Activated B cell treated with CpG ODN at 0.5 μM for 24 hours (primary cell): ENCODE data around the gene DAB1. TPM values are rescaled to one million over a fixed set of nuclear protein-coding genes. Genes with fewer than 3 reads are reported as not detected.

Experiments
- ATAC-seq: fragments of 200-7000 bp; cut with Tn5 transposase; one replicate; pipeline ENCODE4 v1.10.0; 2021; ENCODE audit warnings: low read depth, mild to moderate bottlenecking, moderate library complexity
- CTCF ChIA-PET: fragments of 350-600 bp; sonication (Branson Sonifier 250); formaldehyde crosslinking; loops from one replicate; lab custom pipeline; 2021; ENCODE audit warnings: antibody characterized with exemption; lab: Charles Lee
- POLR2A ChIA-PET: fragments of 350-600 bp; sonication (Branson Sonifier 250); formaldehyde crosslinking; loops from one replicate; lab custom pipeline; 2021; ENCODE audit warnings: antibody characterized with exemption; lab: Charles Lee
- DNase-seq: peaks from one replicate; pipeline ENCODE4 v3.0.0; 2022
- H3K27ac Mint-ChIP-seq: one replicate; pipeline ENCODE4 v1.8.0; 2020; ENCODE audit warnings: mixed read lengths
- H3K27me3 Mint-ChIP-seq: one replicate; pipeline ENCODE4 v1.8.0; 2021; ENCODE audit warnings: mixed read lengths
- H3K36me3 Mint-ChIP-seq: one replicate; pipeline ENCODE4 v1.8.0; 2021; ENCODE audit warnings: low read depth, mixed read lengths
- H3K4me1 Mint-ChIP-seq: one replicate; pipeline ENCODE4 v1.8.0; 2021; ENCODE audit warnings: mixed read lengths
- H3K4me3 Mint-ChIP-seq: one replicate; pipeline ENCODE4 v1.8.0; 2020; ENCODE audit warnings: mild to moderate bottlenecking, mixed read lengths
- H3K9me3 Mint-ChIP-seq: one replicate; pipeline ENCODE4 v1.8.0; 2020; ENCODE audit warnings: mixed read lengths
- intact Hi-C: fragments of 100-400 bp; cut with micrococcal nuclease; formaldehyde crosslinking; loops from one replicate; pipeline ENCODE4 v1.15.1; 2024
- total RNA-seq: library from RNA; stranded (reverse); gene quantifications from 2 replicates; pipeline ENCODE4 v1.2.3, GENCODE V29; 2022
- TF ChIP-seq, protein P1 (sequence below): fragments of 200-600 bp; IDR thresholded peaks from one replicate; pipeline ENCODE4 v1.8.0; 2022; ENCODE audit warnings: antibody characterized with exemption, mild to moderate bottlenecking

DAB1 gene
- total RNA-seq, 1 donor from 2014 or later = not detected

DNA sequence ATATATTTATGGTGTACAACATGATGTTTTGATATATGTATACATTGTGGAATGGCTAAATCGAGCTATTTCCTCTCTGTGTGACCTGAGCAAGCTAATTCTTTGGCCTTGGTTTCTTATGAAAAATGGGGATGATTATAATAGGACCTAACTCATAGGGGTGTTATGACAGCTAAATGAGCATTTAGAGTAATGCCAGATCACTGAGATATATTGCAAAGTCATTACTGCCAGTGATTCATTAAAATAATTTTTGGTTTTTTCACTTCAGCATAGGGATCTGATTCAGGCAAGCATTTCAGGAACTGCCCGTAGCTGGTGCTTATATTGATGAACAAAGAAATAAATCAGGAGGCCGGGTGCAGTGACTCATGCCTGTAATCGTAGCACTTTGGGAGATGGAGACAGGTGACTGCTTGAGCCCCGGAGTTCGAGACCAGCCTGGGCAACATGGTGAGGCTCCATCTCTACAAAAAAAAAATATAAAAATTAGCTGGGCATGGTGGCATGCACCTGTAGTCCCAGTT, 30.7 kb downstream of the DAB1 start:
- Mint-ChIP-seq H3K36me3 (no peaks in the 10 kb centered on the region), H3K27ac (no peak overlapping the region), H3K4me1 (no peaks in the 10 kb centered on the region), H3K4me3 (no peak overlapping the region), H3K27me3 (no peaks in the 10 kb centered on the region), H3K9me3 (no peaks in the 10 kb centered on the region)
- POLR2A ChIA-PET = no interaction called here
- TF ChIP-seq, protein P1, sequence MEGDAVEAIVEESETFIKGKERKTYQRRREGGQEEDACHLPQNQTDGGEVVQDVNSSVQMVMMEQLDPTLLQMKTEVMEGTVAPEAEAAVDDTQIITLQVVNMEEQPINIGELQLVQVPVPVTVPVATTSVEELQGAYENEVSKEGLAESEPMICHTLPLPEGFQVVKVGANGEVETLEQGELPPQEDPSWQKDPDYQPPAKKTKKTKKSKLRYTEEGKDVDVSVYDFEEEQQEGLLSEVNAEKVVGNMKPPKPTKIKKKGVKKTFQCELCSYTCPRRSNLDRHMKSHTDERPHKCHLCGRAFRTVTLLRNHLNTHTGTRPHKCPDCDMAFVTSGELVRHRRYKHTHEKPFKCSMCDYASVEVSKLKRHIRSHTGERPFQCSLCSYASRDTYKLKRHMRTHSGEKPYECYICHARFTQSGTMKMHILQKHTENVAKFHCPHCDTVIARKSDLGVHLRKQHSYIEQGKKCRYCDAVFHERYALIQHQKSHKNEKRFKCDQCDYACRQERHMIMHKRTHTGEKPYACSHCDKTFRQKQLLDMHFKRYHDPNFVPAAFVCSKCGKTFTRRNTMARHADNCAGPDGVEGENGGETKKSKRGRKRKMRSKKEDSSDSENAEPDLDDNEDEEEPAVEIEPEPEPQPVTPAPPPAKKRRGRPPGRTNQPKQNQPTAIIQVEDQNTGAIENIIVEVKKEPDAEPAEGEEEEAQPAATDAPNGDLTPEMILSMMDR = no peak
- ATAC-seq (no peak), DNase-seq (no peak)
- intact Hi-C loops = no loop called here
- CTCF ChIA-PET = no interaction called here

DNA sequence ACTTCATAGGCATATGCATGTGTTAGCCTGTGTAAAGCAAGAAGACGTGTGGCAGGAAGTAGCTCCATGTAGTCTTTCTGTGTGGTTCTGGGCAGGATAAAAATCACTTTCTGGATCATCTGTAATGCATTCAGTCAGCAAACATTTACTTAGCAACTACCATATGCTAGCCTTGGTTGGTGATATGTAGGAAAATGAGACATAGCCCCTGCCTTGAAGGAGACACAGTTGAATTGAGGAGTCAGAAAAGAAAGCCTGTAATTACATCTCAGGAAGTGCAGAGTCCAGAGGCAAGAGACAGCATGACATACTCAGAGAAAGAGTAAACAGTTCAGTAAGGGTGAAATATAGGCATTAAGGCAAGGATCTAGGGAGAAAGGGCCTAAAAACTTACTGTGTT, 38.5 kb downstream of the DAB1 start:
- Mint-ChIP-seq H3K4me3 (no peak overlapping the region), H3K9me3 (no peaks in the 10 kb centered on the region), H3K27ac (no peak overlapping the region), H3K27me3 (no peaks in the 10 kb centered on the region), H3K36me3 (no peaks in the 10 kb centered on the region), H3K4me1 (no peaks in the 10 kb centered on the region)
- TF ChIP-seq, protein P1 = no peak
- ChIA-PET CTCF (no interaction called here), POLR2A (no interaction called here)
- no peak for ATAC-seq
- no peak for DNase-seq
- intact Hi-C loops = no loop called here

DNA sequence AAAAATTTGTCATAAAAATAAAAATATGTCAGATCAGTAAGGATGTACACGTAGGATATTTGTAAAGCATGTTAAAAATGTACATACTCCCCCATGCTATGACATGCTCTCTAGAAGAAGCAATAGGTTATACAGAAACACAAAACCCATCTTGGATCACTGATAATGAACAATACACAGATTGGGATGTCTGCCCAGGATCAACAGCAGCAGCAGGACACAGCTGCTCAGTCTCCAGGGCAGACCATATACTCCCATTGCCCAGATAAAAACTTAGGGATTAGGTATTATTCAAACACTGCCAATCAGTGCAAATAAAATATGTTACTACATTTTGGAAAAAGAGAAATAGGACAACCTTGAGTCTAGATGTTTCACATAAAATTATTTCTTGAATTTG, 39.0 kb downstream of the DAB1 start:
- POLR2A ChIA-PET = no interaction called here
- DNase-seq (no peak), ATAC-seq (no peak)
- no peak overlapping the region for H3K27ac Mint-ChIP-seq
- no peaks in the 10 kb centered on the region for H3K27me3 Mint-ChIP-seq
- intact Hi-C loops = no loop called here
- TF ChIP-seq, protein P1 = no peak
- H3K36me3 Mint-ChIP-seq = no peaks in the 10 kb centered on the region
- no peaks in the 10 kb centered on the region for H3K4me1 Mint-ChIP-seq
- CTCF ChIA-PET = no interaction called here
- no peak overlapping the region for H3K4me3 Mint-ChIP-seq
- no peaks in the 10 kb centered on the region for H3K9me3 Mint-ChIP-seq

DNA sequence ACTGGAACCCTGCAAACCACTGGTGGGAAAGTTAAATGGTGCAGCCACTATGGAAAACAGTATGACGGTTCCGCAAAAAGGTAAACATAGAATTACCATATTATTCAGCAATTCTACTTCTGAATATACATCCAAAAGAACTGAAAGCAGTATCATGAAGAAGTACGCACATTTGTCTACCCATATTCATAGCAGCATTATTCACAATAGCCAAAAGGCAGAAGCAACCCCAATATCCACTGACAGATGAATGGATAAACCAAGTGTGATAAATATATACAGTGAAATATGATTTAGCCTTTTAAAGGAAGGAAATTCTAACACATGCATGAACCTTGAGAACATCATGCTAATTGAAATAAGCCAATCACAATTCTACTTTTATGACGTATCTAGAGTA, 39.6 kb downstream of the DAB1 start:
- intact Hi-C loops = no loop called here
- Mint-ChIP-seq H3K4me1 (no peaks in the 10 kb centered on the region), H3K4me3 (no peak overlapping the region), H3K27ac (no peak overlapping the region), H3K9me3 (no peaks in the 10 kb centered on the region), H3K27me3 (peaks cover 2% of the 10 kb centered on the region), H3K36me3 (no peaks in the 10 kb centered on the region)
- TF ChIP-seq, protein P1 = no peak
- ATAC-seq (no peak), DNase-seq (no peak)
- ChIA-PET POLR2A (no interaction called here), CTCF (no interaction called here)

DNA sequence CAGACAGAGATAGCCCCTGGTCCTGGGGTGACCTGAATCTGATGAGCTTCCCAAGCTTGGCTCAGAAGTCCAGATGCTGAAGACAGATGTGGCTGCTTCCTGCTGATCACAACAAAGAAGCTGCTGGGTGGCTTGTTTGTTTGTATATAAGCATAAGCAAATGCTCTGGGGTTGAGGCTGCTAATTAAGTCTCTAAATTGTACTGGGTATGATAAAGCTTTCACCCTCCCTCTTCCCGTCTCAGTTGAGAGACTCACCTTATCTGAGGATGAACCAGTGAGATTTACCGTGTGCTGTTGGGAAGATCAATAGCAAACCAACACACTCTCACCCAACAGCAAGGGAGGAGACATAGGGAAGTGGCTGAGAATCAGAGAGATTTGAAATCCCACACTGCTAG, 42.0 kb downstream of the DAB1 start:
- Mint-ChIP-seq H3K4me1 (no peaks in the 10 kb centered on the region), H3K27me3 (peaks cover 4% of the 10 kb centered on the region), H3K36me3 (no peaks in the 10 kb centered on the region), H3K27ac (no peak overlapping the region), H3K4me3 (no peak overlapping the region), H3K9me3 (no peaks in the 10 kb centered on the region)
- CTCF ChIA-PET = no interaction called here
- TF ChIP-seq, protein P1 = no peak
- DNase-seq = no peak
- ATAC-seq = no peak
- POLR2A ChIA-PET = no interaction called here
- intact Hi-C loops = no loop called here
